Endothelial cell of umbilical vein (primary cell): Measurements from ENCODE around the gene IRF5. TPM values are rescaled to one million over a fixed set of nuclear protein-coding genes. Genes with fewer than 3 reads are reported as not detected.

Source experiments
- BruUV-seq: library from RNA; stranded (reverse); fragments of 400-500 nt; replicated peaks from 2 replicates; lab custom pipeline; 2021; lab: Mats Ljungman, UMichigan
- CTCF ChIA-PET: fragments of 300-600, 350-600 bp; sonication (Branson Sonifier 250); formaldehyde crosslinking; loops from one replicate; lab custom pipeline; 2021; ENCODE audit warnings: antibody characterized with exemption, inconsistent platforms; lab: Charles Lee
- POLR2A ChIA-PET: fragments of 300-600, 350-600 bp; sonication (Branson Sonifier 250); formaldehyde crosslinking; loops from one replicate; lab custom pipeline; 2021; ENCODE audit warnings: antibody characterized with exemption, inconsistent platforms; lab: Charles Lee
- DNase-seq: peaks from one replicate; pipeline ENCODE4 v3.0.0-alpha.2; 2011; ENCODE audit warnings: low read depth, low spot score
- FAIRE-seq: peaks from 2 replicates; lab custom pipeline; 2011; peaks lifted over from hg19 to GRCh38; lab: Jason Lieb, UNC
- H2AFZ ChIP-seq: 2 replicates; pipeline ENCODE4 v1.6.0; 2012; ENCODE audit warnings: low read depth, low read length, control low read depth, inconsistent platforms
- H3K27ac ChIP-seq: 2 replicates; pipeline ENCODE4 v1.5.1; 2011; ENCODE audit warnings: low read depth, mild to moderate bottlenecking, control low read depth, low read length, moderate library complexity; ENCODE audit not compliant: insufficient read depth
- H3K27me3 ChIP-seq, 2 experiments: 2 replicates each; pipeline versions ENCODE4 v1.6.0 to v1.6.1; 2011; ENCODE audit warnings: low read length in 2 of 2, mixed read lengths in 1 of 2; ENCODE audit not compliant: control insufficient read depth in 2 of 2, insufficient read depth in 2 of 2
- H3K36me3 ChIP-seq, 2 experiments: 2 replicates in 1 of 2; 3 replicates in 1 of 2; pipeline ENCODE4 v1.5.1; 2011; ENCODE audit warnings: low read length in 2 of 2, mild to moderate bottlenecking in 1 of 2, moderate library complexity in 1 of 2; ENCODE audit not compliant: control insufficient read depth in 2 of 2, insufficient read depth in 2 of 2; ENCODE audit errors: extremely low read depth in 1 of 2
- H3K4me1 ChIP-seq: 3 replicates; pipeline ENCODE4 v1.5.1; 2011; ENCODE audit warnings: mild to moderate bottlenecking, low read length; ENCODE audit not compliant: control insufficient read depth, insufficient read depth; ENCODE audit errors: extremely low read depth
- H3K4me2 ChIP-seq: 2 replicates; pipeline ENCODE4 v1.6.1; 2011; ENCODE audit warnings: low read length, control low read depth, mixed read lengths; ENCODE audit not compliant: insufficient read depth
- H3K4me3 ChIP-seq, 3 experiments: fragments of 200-600 bp in 1 of 3; sonication (generic), shearing (Covaris generic) in 1 of 3; replicated peaks in 1 of 3; 2 replicates each; pipeline ENCODE4 v1.5.1; 2011 to 2016; ENCODE audit warnings: control low read depth in 3 of 3, low read length in 3 of 3, mild to moderate bottlenecking in 2 of 3, inconsistent platforms in 1 of 3, low read depth in 1 of 3, moderate library complexity in 1 of 3; ENCODE audit not compliant: insufficient read depth in 1 of 3
- H3K79me2 ChIP-seq: 2 replicates; pipeline ENCODE4 v1.6.0; 2012; ENCODE audit warnings: low read length, inconsistent platforms; ENCODE audit not compliant: control insufficient read depth, insufficient read depth
- H3K9ac ChIP-seq: replicated peaks from 2 replicates; pipeline ENCODE3; 2011; ENCODE audit warnings: low read length, control low read depth; ENCODE audit not compliant: insufficient read depth; ENCODE audit errors: extremely low read depth
- H3K9me1 ChIP-seq: replicated peaks from 3 replicates; pipeline ENCODE4 v1.6.0; 2011; ENCODE audit warnings: mild to moderate bottlenecking, low read length; ENCODE audit not compliant: control insufficient read depth, insufficient read depth; ENCODE audit errors: extremely low read depth
- H3K9me3 ChIP-seq: replicated peaks from 2 replicates; pipeline ENCODE4 v1.5.1; 2012; ENCODE audit warnings: low read length, inconsistent platforms; ENCODE audit not compliant: control insufficient read depth, insufficient read depth
- H4K20me1 ChIP-seq: replicated peaks from 2 replicates; pipeline ENCODE3; 2011; ENCODE audit warnings: mild to moderate bottlenecking, low read length; ENCODE audit not compliant: control insufficient read depth, insufficient read depth; ENCODE audit errors: extremely low read depth
- CTCF ChIP-seq, 2 donors: IDR thresholded peaks; 1 replicate in 1 of 2; 2 replicates in 1 of 2; pipeline ENCODE4 v1.5.1; 2011; ENCODE audit warnings: low read length in 2 of 2, mild to moderate bottlenecking in 2 of 2, moderate library complexity in 2 of 2, control low read depth in 1 of 2, inconsistent platforms in 1 of 2, low read depth in 1 of 2; ENCODE audit not compliant: insufficient read depth in 1 of 2; ENCODE audit errors: extremely low read depth in 1 of 2
- EZH2 ChIP-seq: IDR thresholded peaks from 2 replicates; pipeline ENCODE4 v1.6.1; 2012; ENCODE audit warnings: borderline replicate concordance, low read depth, mild to moderate bottlenecking, moderate library complexity, low read length, inconsistent platforms; ENCODE audit not compliant: severe bottlenecking
- FOS ChIP-seq: IDR thresholded peaks from 2 replicates; pipeline ENCODE4 v1.6.1; 2011; ENCODE audit warnings: mild to moderate bottlenecking, low read length, moderate library complexity, borderline replicate concordance; ENCODE audit not compliant: insufficient read depth
- GATA2 ChIP-seq: IDR thresholded peaks from 2 replicates; pipeline ENCODE4 v1.7.0; 2011; ENCODE audit warnings: low read depth, mild to moderate bottlenecking, moderate library complexity, mixed read lengths, low read length; ENCODE audit not compliant: insufficient read length, insufficient read depth
- JUN ChIP-seq: IDR thresholded peaks from 2 replicates; pipeline ENCODE4 v1.6.1; 2011; ENCODE audit warnings: borderline replicate concordance, low read depth; ENCODE audit not compliant: insufficient read length, insufficient read depth
- MAX ChIP-seq: IDR thresholded peaks from 2 replicates; pipeline ENCODE4 v1.6.1; 2011; ENCODE audit not compliant: insufficient read depth, insufficient read length
- MYC ChIP-seq: IDR thresholded peaks from one replicate; pipeline ENCODE4 v1.6.1; 2011; ENCODE audit warnings: mild to moderate bottlenecking, low read depth, low read length
- POLR2A ChIP-seq: IDR thresholded peaks from 2 replicates; pipeline ENCODE4 v1.6.1; 2012; ENCODE audit warnings: low read depth, mild to moderate bottlenecking, control low read depth, low read length
- POLR2AphosphoS5 ChIP-seq: IDR thresholded peaks from 2 replicates; pipeline ENCODE4 v1.6.1; 2012; ENCODE audit warnings: low read depth, mild to moderate bottlenecking, control low read depth, low read length, moderate library complexity; ENCODE audit not compliant: insufficient read depth
- dilution Hi-C: fragments of 300-500 bp; cut with MboI; formaldehyde crosslinking; loops from one replicate; pipeline ENCODE4 v1.15.0; 2019; ENCODE audit warnings: low sequenced_read_pairs; ENCODE audit not compliant: extremely low pct_ligation_motif_present
- intact Hi-C: fragments of 100-400 bp; cut with micrococcal nuclease; formaldehyde crosslinking; loops from one replicate; pipeline ENCODE4 v1.10.0; 2022
- polyA plus RNA-seq, 4 experiments: library from polyadenylated mRNA; depleted of rRNA in 3 of 4; stranded (reverse) in 3 of 4; unstranded in 1 of 4; fragments of >200 nt; gene quantifications; 2 replicates each; pipeline versions ENCODE4 v1.2.1 to v1.2.3, GENCODE V29; 2011 to 2012; ENCODE audit warnings: missing spikeins in 1 of 4
- total RNA-seq: library from RNA; stranded (reverse); gene quantifications from 2 replicates; pipeline ENCODE4 v1.2.3, GENCODE V29; 2021

Gene IRF5
- total and polyA plus RNA-seq, 2 donors (not counting 3 experiments of a cell fraction or from before 2014, with no cell fraction given): 0.31 to 0.36 TPM

GRCh38 chr7:128919241-128919640 lies 18.5 kb upstream of the IRF5 start:
- H4K20me1 ChIP-seq: no peaks in the 10 kb centered on the region
- ChIA-PET CTCF (no interaction called here), POLR2A (no interaction called here)
- no peaks in the 10 kb centered on the region for H3K79me2 ChIP-seq
- intact Hi-C loops: no loop called here
- no peaks in the 10 kb centered on the region for H3K4me1 ChIP-seq
- H3K27me3 ChIP-seq: peaks cover 39 to 45% of the 10 kb centered on the region in 2 experiments
- no peaks in the 10 kb centered on the region for H3K9me1 ChIP-seq
- no peak overlapping the region for H2AFZ ChIP-seq
- dilution Hi-C loops: no loop called here
- H3K27ac ChIP-seq: no peak overlapping the region
- no TSS peak for BruUV-seq
- no peaks in the 10 kb centered on the region for H3K9me3 ChIP-seq
- no peak for FAIRE-seq
- TF ChIP-seq CTCF (IDR thresholded peaks at IDR 0.05; ENCODE audit: extremely low read depth in 1 of 2, insufficient read depth in 1 of 2, low read depth in 1 of 2, low read length in 2 of 2) (no peak), JUN (no peak), MYC (no peak), POLR2AphosphoS5 (no peak), POLR2A (no peak), MAX (no peak), GATA2 (no peak), FOS (no peak), EZH2 (no peak)
- H3K9ac ChIP-seq: no peak overlapping the region
- no peak overlapping the region for H3K4me2 ChIP-seq
- DNase-seq: no peak
- H3K4me3 ChIP-seq: no peak overlapping the region
- no peaks in the 10 kb centered on the region for H3K36me3 ChIP-seq
